Aorta (tissue), 5 donors: Measurements from ENCODE around the gene KANSL3. TPM values are rescaled to one million over a fixed set of nuclear protein-coding genes. Genes with fewer than 3 reads are reported as not detected.

Experiments used
- ATAC-seq: fragments of 200-7000 bp; cut with Tn5 transposase; one replicate; pipeline ENCODE4 v1.9.1; 2022; ENCODE audit warnings: moderate library complexity; ENCODE audit not compliant: low FRiP score
- DNase-seq, 2 donors: peaks; one replicate each; pipeline ENCODE4 v3.0.0-alpha.2; 2020
- H3K27ac ChIP-seq, 2 donors: one replicate each; pipeline ENCODE4 v1.5.1; 2013; ENCODE audit warnings: low read length in 2 of 2, mild to moderate bottlenecking in 2 of 2, moderate library complexity in 2 of 2, control low read depth in 1 of 2, inconsistent platforms in 1 of 2, low read depth in 1 of 2
- H3K27me3 ChIP-seq, 2 donors: one replicate each; pipeline ENCODE4 v1.6.1; 2013; ENCODE audit warnings: control low read depth in 1 of 2, low read length in 1 of 2, mild to moderate bottlenecking in 1 of 2, moderate library complexity in 1 of 2; ENCODE audit not compliant: insufficient read depth in 2 of 2, control insufficient read depth in 1 of 2
- H3K36me3 ChIP-seq, 2 donors: one replicate each; pipeline ENCODE4 v1.6.1; 2013; ENCODE audit warnings: control low read depth in 1 of 2, low read length in 1 of 2, mild to moderate bottlenecking in 1 of 2; ENCODE audit not compliant: insufficient read depth in 2 of 2, control insufficient read depth in 1 of 2
- H3K4me1 ChIP-seq, 2 donors: one replicate each; pipeline ENCODE4 v1.6.1; 2013; ENCODE audit warnings: low read length in 2 of 2, control low read depth in 1 of 2, mild to moderate bottlenecking in 1 of 2, moderate library complexity in 1 of 2; ENCODE audit not compliant: insufficient read depth in 2 of 2, control insufficient read depth in 1 of 2
- H3K4me3 ChIP-seq, 2 donors: one replicate each; pipeline ENCODE4 v1.5.1; 2013; ENCODE audit warnings: low read length in 2 of 2, control low read depth in 1 of 2, mild to moderate bottlenecking in 1 of 2
- H3K9me3 ChIP-seq: one replicate; pipeline ENCODE4 v1.6.1; 2013; ENCODE audit warnings: mild to moderate bottlenecking, low read length; ENCODE audit not compliant: control insufficient read depth
- WGBS, 2 donors: extraction: QIAGEN DNeasy Blood & Tissue Kit; methylation state at CpG; one replicate each; pipeline ENCODE4 v1.1.7; 2013; 5-methylcytosine and 5-hydroxymethylcytosine counted together
- intact Hi-C, 2 donors: fragments of 100-400 bp; cut with DNase I; formaldehyde crosslinking; loops; one replicate each; pipeline versions ENCODE4 v1.14.2 to v1.15.0; 2022
- polyA plus RNA-seq, 2 donors: library from polyadenylated mRNA; stranded (reverse); fragments of 200-250 nt; gene quantifications; one replicate each; pipeline ENCODE4 v1.2.3, GENCODE V29; 2013
- total RNA-seq, 2 donors: library from RNA; stranded (reverse); fragmentation: NEBNext Ultra II Directional; extraction: Animal tissue kit (Norgen Biotek cat#: 25700); gene quantifications; one replicate each; pipeline ENCODE4 v1.2.1, GENCODE V29; 2021
- donor health status: healthy with polysubstance abuse.
- donor health status: Bipolar disorder and iron deficiency.
- donor health status: DM: no; HTN: no; CAD: no.
- donor health status: DM: no; HTN: no; CAD: no.
- donor health status: DM: yes; HTN: yes; CAD: no.

KANSL3 gene
- total and polyA plus RNA-seq, 4 donors = 15.4 to 63.0 (median 40.8) TPM

- Histone ChIP-seq H3K9me3 (no peaks in the 10 kb centered on the region), H3K27me3 (no peaks in the 10 kb centered on the region), H3K27ac (no peak overlapping the region), H3K4me1 (no peaks in the 10 kb centered on the region), H3K36me3 (peaks cover 0 to 1% of the 10 kb centered on the region in 2 donors), H3K4me3 (no peak overlapping the region)
- DNase-seq = no peak
- WGBS, 2 donors = 96% methylated on average over 1 of the region's 1 CpG
- no peak for ATAC-seq
- intact Hi-C loops = no loop called here
Observed at GRCh38 chr2:96587843-96588242, 50.3 kb downstream of the KANSL3 start.

- H3K27ac ChIP-seq = no peak overlapping the region
- WGBS, 2 donors = 50 to 63% methylated on average over 4 of the region's 4 CpGs
- H3K36me3 ChIP-seq = peaks cover 0 to 1% of the 10 kb centered on the region in 2 donors
- intact Hi-C loops = no loop called here
- no peaks in the 10 kb centered on the region for H3K27me3 ChIP-seq
- no peaks in the 10 kb centered on the region for H3K9me3 ChIP-seq
- no peak for DNase-seq
- no peaks in the 10 kb centered on the region for H3K4me1 ChIP-seq
- no peak for ATAC-seq
- H3K4me3 ChIP-seq = no peak overlapping the region
Observed at GRCh38 chr2:96584017-96584416, 54.1 kb downstream of the KANSL3 start.

- WGBS, 2 donors = 83 to 86% methylated on average over 4 of the region's 4 CpGs
- intact Hi-C loops = no loop called here
- H3K9me3 ChIP-seq = no peaks in the 10 kb centered on the region
- H3K4me3 ChIP-seq = no peak overlapping the region
- ATAC-seq = no peak
- no peak for DNase-seq
- no peak overlapping the region for H3K27ac ChIP-seq
- H3K27me3 ChIP-seq = no peaks in the 10 kb centered on the region
- H3K36me3 ChIP-seq = peaks cover 0 to 1% of the 10 kb centered on the region in 2 donors
- H3K4me1 ChIP-seq = no peaks in the 10 kb centered on the region
Observed at GRCh38 chr2:96580771-96581170, 57.3 kb downstream of the KANSL3 start.

- intact Hi-C loops = no loop called here
- WGBS, 2 donors = 95 to 97% methylated on average over 2 of the region's 2 CpGs
- Histone ChIP-seq H3K36me3 (peaks cover 0 to 1% of the 10 kb centered on the region in 2 donors), H3K27ac (no peak overlapping the region), H3K9me3 (no peaks in the 10 kb centered on the region), H3K4me1 (no peaks in the 10 kb centered on the region), H3K27me3 (no peaks in the 10 kb centered on the region), H3K4me3 (no peak overlapping the region)
- DNase-seq = no peak
- ATAC-seq = no peak
Observed at GRCh38 chr2:96579422-96579821, 58.7 kb downstream of the KANSL3 start.

GRCh38 chr2:96578731-96579130 lies 59.4 kb downstream of the KANSL3 start:
- 88 to 90% methylated on average over 3 of the region's 3 CpGs for WGBS, 2 donors
- H3K4me3 ChIP-seq = no peak overlapping the region
- ATAC-seq (no peak), DNase-seq (no peak)
- H3K36me3 ChIP-seq = peaks cover 0 to 1% of the 10 kb centered on the region in 2 donors
- no peak overlapping the region for H3K27ac ChIP-seq
- H3K27me3 ChIP-seq = no peaks in the 10 kb centered on the region
- intact Hi-C loops = no loop called here
- no peaks in the 10 kb centered on the region for H3K4me1 ChIP-seq
- H3K9me3 ChIP-seq = no peaks in the 10 kb centered on the region

GRCh38 chr2:96577501-96577900 lies 60.6 kb downstream of the KANSL3 start:
- no peaks in the 10 kb centered on the region for H3K4me1 ChIP-seq
- H3K27ac ChIP-seq = no peak overlapping the region
- no peaks in the 10 kb centered on the region for H3K27me3 ChIP-seq
- WGBS, 2 donors = 79 to 94% methylated on average over 5 of the region's 5 CpGs
- DNase-seq = no peak
- no peak for ATAC-seq
- no peaks in the 10 kb centered on the region for H3K36me3 ChIP-seq
- H3K9me3 ChIP-seq = no peaks in the 10 kb centered on the region
- H3K4me3 ChIP-seq = no peak overlapping the region
- intact Hi-C loops = no loop called here

GRCh38 chr2:96575785-96576456 lies 62.2 kb downstream of the KANSL3 start:
- intact Hi-C loops = no loop called here
- Histone ChIP-seq H3K36me3 (no peaks in the 10 kb centered on the region), H3K4me3 (no peak overlapping the region), H3K9me3 (no peaks in the 10 kb centered on the region), H3K27me3 (no peaks in the 10 kb centered on the region), H3K27ac (no peak overlapping the region), H3K4me1 (no peaks in the 10 kb centered on the region)
- DNase-seq (no peak), ATAC-seq (no peak)
- WGBS, 2 donors = 82 to 94% methylated on average over 1 of the region's 1 CpG

- Histone ChIP-seq H3K4me3 (no peak overlapping the region), H3K27me3 (no peaks in the 10 kb centered on the region), H3K27ac (no peak overlapping the region), H3K4me1 (no peaks in the 10 kb centered on the region), H3K36me3 (no peaks in the 10 kb centered on the region), H3K9me3 (no peaks in the 10 kb centered on the region)
- ATAC-seq (no peak), DNase-seq (no peak)
- 91 to 97% methylated on average over 2 of the region's 2 CpGs for WGBS, 2 donors
- intact Hi-C loops = no loop called here
Observed at GRCh38 chr2:96574364-96574763, 63.7 kb downstream of the KANSL3 start.

GRCh38 chr2:96568094-96568493 lies 70.0 kb downstream of the KANSL3 start:
- no peak overlapping the region for H3K4me3 ChIP-seq
- intact Hi-C loops = no loop called here
- H3K36me3 ChIP-seq = no peaks in the 10 kb centered on the region
- H3K27me3 ChIP-seq = no peaks in the 10 kb centered on the region
- DNase-seq (no peak), ATAC-seq (no peak)
- no peaks in the 10 kb centered on the region for H3K4me1 ChIP-seq
- WGBS, 2 donors = 93 to 97% methylated on average over 3 of the region's 3 CpGs
- H3K27ac ChIP-seq = no peak overlapping the region
- H3K9me3 ChIP-seq = no peaks in the 10 kb centered on the region
